CD4-positive, alpha-beta T cell (primary cell): ENCODE data around the gene BRINP2. TPM values are rescaled to one million over a fixed set of nuclear protein-coding genes. Genes with fewer than 3 reads are reported as not detected.

ENCODE experiments used
- ATAC-seq: fragments of 200-7000 bp; cut with Tn5 transposase; one replicate; pipeline ENCODE4 v1.10.0; 2022; ENCODE audit warnings: mild to moderate bottlenecking; ENCODE audit not compliant: poor library complexity
- CTCF ChIA-PET: fragments of 350-600 bp; sonication (Branson Sonifier 250); formaldehyde crosslinking; loops from one replicate; lab custom pipeline; 2021; ENCODE audit warnings: antibody characterized with exemption, inconsistent platforms; lab: Charles Lee
- POLR2A ChIA-PET: fragments of 350-600 bp; sonication (Branson Sonifier 250); formaldehyde crosslinking; loops from one replicate; lab custom pipeline; 2021; ENCODE audit warnings: antibody characterized with exemption, inconsistent platforms; lab: Charles Lee
- DNase-seq, 14 experiments: peaks; one replicate each; pipeline ENCODE4 v3.0.0-alpha.2; 2013 to 2020; ENCODE audit warnings: mixed read lengths in 2 of 14
- H3K27ac ChIP-seq, 2 donors: one replicate each; pipeline versions ENCODE4 v1.5.1 to v1.7.0; 2013; ENCODE audit warnings: low read length in 2 of 2, low read depth in 1 of 2, mild to moderate bottlenecking in 1 of 2
- H3K27me3 ChIP-seq, 2 experiments: 1 replicate in 1 of 2; 2 replicates in 1 of 2; pipeline versions ENCODE4 v1.6.1 to v1.7.0; 2013; ENCODE audit warnings: low read length in 2 of 2, control low read depth in 1 of 2, mild to moderate bottlenecking in 1 of 2, moderate library complexity in 1 of 2; ENCODE audit not compliant: insufficient read depth in 2 of 2, control insufficient read depth in 1 of 2
- H3K36me3 ChIP-seq: one replicate; pipeline ENCODE4 v1.6.1; 2013; ENCODE audit warnings: low read length, control low read depth; ENCODE audit not compliant: insufficient read depth
- H3K4me1 ChIP-seq: one replicate; pipeline ENCODE4 v1.6.1; 2013; ENCODE audit warnings: low read length, control low read depth; ENCODE audit not compliant: insufficient read depth
- H3K4me3 ChIP-seq: one replicate; pipeline ENCODE4 v1.5.1; 2013; ENCODE audit warnings: mild to moderate bottlenecking, low read length, moderate library complexity
- H3K9me3 ChIP-seq, 2 experiments: 1 replicate in 1 of 2; 2 replicates in 1 of 2; pipeline versions ENCODE4 v1.6.1 to v1.7.0; 2013; ENCODE audit warnings: low read length in 2 of 2, mild to moderate bottlenecking in 2 of 2, control low read depth in 1 of 2, moderate library complexity in 1 of 2; ENCODE audit not compliant: control insufficient read depth in 1 of 2, insufficient read depth in 1 of 2
- H3K27ac Mint-ChIP-seq: one replicate; pipeline ENCODE4 v1.8.0; 2020; ENCODE audit warnings: mixed read lengths
- H3K27me3 Mint-ChIP-seq: one replicate; pipeline ENCODE4 v1.8.0; 2021; ENCODE audit warnings: mixed read lengths
- H3K36me3 Mint-ChIP-seq: one replicate; pipeline ENCODE4 v1.8.0; 2021; ENCODE audit warnings: low read depth, mixed read lengths
- H3K4me1 Mint-ChIP-seq: one replicate; pipeline ENCODE4 v1.8.0; 2021; ENCODE audit warnings: low read depth, mixed read lengths
- H3K4me3 Mint-ChIP-seq: one replicate; pipeline ENCODE4 v1.8.0; 2020; ENCODE audit warnings: mild to moderate bottlenecking, mixed read lengths
- H3K9me3 Mint-ChIP-seq: one replicate; pipeline ENCODE4 v1.8.0; 2020; ENCODE audit warnings: mixed read lengths
- CTCF ChIP-seq: fragments of 200-600 bp; IDR thresholded peaks from one replicate; pipeline ENCODE4 v1.8.0; 2022; ENCODE audit warnings: antibody characterized with exemption, mild to moderate bottlenecking
- intact Hi-C, 2 experiments: fragments of 100-400 bp; cut with DNase I in 1 of 2; cut with micrococcal nuclease in 1 of 2; formaldehyde crosslinking; loops; one replicate each; pipeline versions ENCODE4 v1.15.1 to v1.9.0; 2023 to 2025; cut with DNase I, micrococcal nuclease
- total RNA-seq, 174 experiments: library from RNA in 2 of 174; stranded (reverse) in 2 of 174; gene quantifications; one replicate each; pipeline ENCODE4 v1.2.3 and lab custom pipeline; 2021 to 2026

Gene BRINP2
- total RNA-seq, 2 experiments from 2014 or later: not detected

GRCh38 chr1:177206831-177207355 lies 36.1 kb downstream of the BRINP2 start:
- Mint-ChIP-seq H3K36me3 (no peaks in the 10 kb centered on the region), H3K4me1 (no peaks in the 10 kb centered on the region), H3K27me3 (no peaks in the 10 kb centered on the region), H3K4me3 (no peak overlapping the region), H3K9me3 (no peaks in the 10 kb centered on the region), H3K27ac (no peak overlapping the region)
- intact Hi-C loops: no loop called here
- H3K27me3 ChIP-seq: no peaks in the 10 kb centered on the region
- DNase-seq (no peak), ATAC-seq (no peak)
- no peaks in the 10 kb centered on the region for H3K4me1 ChIP-seq
- H3K4me3 ChIP-seq: no peak overlapping the region
- TF ChIP-seq CTCF: no peak
- ChIA-PET CTCF (no interaction called here), POLR2A (no interaction called here)
- H3K36me3 ChIP-seq: no peaks in the 10 kb centered on the region
- no peaks in the 10 kb centered on the region for H3K9me3 ChIP-seq
- no peak overlapping the region for H3K27ac ChIP-seq

GRCh38 chr1:177208920-177209319 lies 38.2 kb downstream of the BRINP2 start:
- peaks cover 5% of the 10 kb centered on the region for H3K9me3 Mint-ChIP-seq
- H3K4me3 ChIP-seq: no peak overlapping the region
- H3K27me3 Mint-ChIP-seq: no peaks in the 10 kb centered on the region
- H3K27ac Mint-ChIP-seq: no peak overlapping the region
- ChIA-PET CTCF (no interaction called here), POLR2A (no interaction called here)
- H3K27me3 ChIP-seq: no peaks in the 10 kb centered on the region
- no peaks in the 10 kb centered on the region for H3K9me3 ChIP-seq
- DNase-seq: no peak
- TF ChIP-seq CTCF: no peak
- H3K4me3 Mint-ChIP-seq: no peak overlapping the region
- H3K36me3 ChIP-seq: no peaks in the 10 kb centered on the region
- H3K36me3 Mint-ChIP-seq: no peaks in the 10 kb centered on the region
- H3K4me1 Mint-ChIP-seq: no peaks in the 10 kb centered on the region
- no peaks in the 10 kb centered on the region for H3K4me1 ChIP-seq
- ATAC-seq: no peak
- intact Hi-C loops: no loop called here
- no peak overlapping the region for H3K27ac ChIP-seq

GRCh38 chr1:177209357-177209756 lies 38.6 kb downstream of the BRINP2 start:
- H3K36me3 Mint-ChIP-seq: no peaks in the 10 kb centered on the region
- CTCF ChIA-PET: no interaction called here
- Histone ChIP-seq H3K36me3 (no peaks in the 10 kb centered on the region), H3K9me3 (no peaks in the 10 kb centered on the region), H3K4me3 (no peak overlapping the region), H3K27me3 (no peaks in the 10 kb centered on the region), H3K27ac (no peak overlapping the region), H3K4me1 (no peaks in the 10 kb centered on the region)
- ATAC-seq (no peak), DNase-seq (no peak)
- POLR2A ChIA-PET: no interaction called here
- no peak overlapping the region for H3K4me3 Mint-ChIP-seq
- intact Hi-C loops: no loop called here
- H3K27ac Mint-ChIP-seq: no peak overlapping the region
- no peaks in the 10 kb centered on the region for H3K27me3 Mint-ChIP-seq
- no peaks in the 10 kb centered on the region for H3K4me1 Mint-ChIP-seq
- peaks cover 5% of the 10 kb centered on the region for H3K9me3 Mint-ChIP-seq
- TF ChIP-seq CTCF: no peak
